GM18520 (cell line): Measurements from ENCODE around the gene PRKRA.
"Not testable (repeated sequence)": the region's sequence is repeated elsewhere in the genome, so short reads cannot be mapped to it uniquely, and the experiment has no call there.

Experiments
- ATAC-seq: cut with Tn5 transposase; IDR thresholded peaks from one replicate; pipeline ENCODE4 v1.9.1; 2021; ENCODE audit not compliant: unreplicated experiment

Gene PRKRA

DNA sequence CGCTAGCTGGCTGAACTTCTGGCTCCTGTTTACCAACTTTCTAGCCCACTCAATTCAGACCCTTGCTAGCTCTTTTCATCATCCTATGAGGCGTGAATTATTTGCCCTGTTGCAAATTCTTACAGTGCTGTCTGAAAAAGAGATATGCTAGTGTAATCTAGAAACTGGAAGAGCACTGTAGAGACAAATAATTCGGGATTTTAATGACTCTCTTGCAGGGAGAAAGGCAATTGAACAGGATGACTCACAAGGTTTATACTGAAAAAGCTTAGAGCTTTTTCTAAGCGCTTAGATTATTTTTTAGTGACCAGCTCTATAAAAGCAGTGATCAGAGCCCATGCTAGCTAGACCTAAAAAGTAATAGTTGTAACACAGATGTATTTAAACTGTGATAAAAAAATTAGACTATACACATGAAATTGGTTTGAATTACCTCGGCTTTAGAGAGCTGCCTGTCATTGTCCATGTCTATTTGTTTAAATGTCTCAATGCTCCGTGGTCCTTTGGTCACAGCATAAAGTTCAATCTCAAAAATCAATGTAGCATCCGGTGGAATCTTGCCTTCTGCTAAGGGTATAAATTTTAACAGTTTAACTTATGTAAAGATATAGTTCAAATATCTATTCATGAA is 18.4 kb upstream of the PRKRA start:
- ATAC-seq, result no peak

DNA sequence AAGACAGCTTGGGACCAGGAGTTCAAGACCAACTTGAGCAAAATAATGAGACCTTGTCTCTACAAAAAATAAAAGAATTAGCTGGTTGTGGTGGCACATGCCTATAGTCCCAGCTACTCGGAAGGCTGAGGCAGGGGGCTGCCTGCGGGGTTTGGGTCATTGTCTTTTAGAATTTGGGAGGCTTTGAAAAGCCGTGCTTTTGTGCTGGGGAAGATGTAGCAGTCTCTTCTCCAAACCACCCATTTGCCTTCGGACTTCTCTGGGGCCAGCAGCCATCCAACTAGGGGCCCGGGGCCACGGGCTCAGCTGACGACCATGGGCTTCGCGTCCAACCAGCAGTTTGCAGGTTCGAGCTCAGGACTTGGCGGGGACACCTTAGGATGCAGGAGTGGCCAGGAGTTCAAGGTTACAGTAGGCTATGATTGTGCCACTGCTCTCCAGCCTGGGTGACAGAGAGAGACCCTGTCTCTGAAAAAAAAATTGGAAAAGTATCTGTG is 6.5 kb upstream of the PRKRA start:
- no peak for ATAC-seq

DNA sequence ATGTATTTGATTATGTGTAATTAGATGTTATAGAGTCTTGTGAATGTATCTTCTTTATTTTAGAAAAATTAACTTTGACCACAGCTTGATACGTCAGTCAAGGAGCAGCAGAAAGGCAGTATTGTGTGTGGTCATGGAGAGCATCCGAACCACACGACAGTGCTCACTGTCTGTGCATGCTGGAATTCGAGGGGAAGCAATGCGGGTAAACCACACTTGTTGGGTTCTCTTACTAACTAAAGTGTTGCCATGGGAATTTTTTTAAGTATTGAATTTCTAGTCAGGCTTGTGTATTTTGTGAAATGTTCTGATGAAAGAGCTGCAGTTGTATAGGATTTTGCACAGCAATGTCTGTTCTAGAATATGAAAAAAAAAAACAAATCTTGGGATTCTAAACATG is 5.0 kb upstream of the PRKRA start:
- ATAC-seq, result no peak

DNA sequence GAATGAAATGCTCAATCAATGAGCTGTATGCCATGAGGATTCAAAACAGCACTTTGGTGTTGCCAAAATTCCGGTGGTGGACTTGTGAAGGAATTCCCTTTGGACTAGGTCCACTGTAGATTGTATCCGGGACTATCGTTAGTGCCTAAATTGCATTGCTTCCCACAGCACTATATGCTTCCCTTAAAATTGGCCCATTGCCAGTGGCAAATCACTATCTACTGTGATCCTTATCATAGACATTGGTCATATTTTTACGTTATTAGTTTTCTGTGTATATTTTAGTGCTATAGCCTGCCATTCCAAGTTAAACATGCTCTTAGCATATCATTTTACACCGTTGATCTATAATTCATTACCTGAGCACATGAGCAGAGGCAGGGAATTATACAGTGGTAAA is 1.9 kb upstream of the PRKRA start:
- no peak for ATAC-seq

DNA sequence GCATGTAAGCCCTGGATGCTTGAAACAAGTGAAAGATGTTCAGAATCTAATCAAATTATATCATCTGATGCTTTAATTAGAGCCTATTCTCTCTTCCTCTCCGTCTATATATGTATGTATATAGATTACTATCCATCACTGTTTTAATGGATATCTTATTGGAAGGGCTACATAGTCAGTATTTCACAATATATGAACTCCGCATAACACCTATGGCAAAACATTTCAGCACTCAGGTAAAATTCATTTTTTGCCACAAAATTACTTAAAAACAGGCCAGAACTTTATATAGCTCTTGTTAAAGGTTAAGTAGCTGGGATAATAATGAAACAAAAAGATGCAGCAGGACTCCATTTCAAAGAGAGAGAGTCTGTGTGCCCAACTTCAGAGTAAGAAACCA is 1.4 kb upstream of the PRKRA start:
- ATAC-seq, result no peak

DNA sequence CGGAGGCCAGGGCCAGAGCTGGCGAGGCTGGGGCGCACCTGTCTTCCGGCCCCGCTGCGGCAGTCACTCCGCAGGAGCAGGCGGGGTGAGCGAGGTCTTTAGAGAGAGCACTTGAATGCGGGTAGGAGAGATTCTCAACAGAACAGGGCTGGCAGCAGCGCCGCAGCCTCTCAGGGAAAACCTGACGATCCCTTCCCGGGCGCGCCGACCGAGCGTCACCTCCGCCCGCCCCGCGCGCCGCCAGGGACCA is 526 bp downstream of the PRKRA start:
- no peak for ATAC-seq

DNA sequence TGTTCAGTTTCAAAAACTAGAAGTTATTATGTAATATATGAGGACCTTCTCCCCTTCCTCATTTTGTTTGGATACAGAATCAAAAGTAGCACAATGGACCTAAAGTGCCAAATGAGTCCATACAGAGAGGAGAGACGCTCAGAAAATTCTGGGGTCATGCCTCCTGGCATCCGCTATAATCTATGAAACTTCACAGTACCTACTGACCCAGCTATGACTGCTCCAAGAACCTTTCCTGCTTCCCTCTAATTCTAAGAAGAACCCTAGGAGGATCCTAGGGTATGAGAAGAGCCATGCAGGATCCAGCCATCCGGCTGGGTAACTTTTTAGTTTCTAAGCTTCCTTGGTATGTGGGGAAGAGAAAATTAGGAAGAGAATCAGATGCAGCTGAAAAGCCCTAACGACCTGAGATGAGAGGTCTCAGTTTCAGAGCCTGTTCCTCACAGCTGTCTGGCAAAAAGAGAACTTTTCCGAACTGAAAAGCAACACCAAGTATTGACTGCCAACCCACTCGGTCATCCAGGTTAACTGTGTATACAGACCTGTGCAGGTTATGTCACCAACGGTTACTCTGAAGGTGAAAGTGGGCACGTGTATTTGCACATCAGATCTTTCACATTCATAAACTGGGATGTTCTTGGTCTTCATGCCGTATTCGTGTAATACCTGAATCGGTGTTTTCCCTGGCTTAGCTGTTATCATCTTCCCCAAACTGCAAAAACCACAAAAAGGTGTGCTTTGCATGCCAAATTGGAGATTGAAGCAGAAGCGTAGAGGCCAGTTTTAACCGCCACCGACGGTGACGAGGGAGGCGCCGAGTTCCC is 1.1 kb downstream of the PRKRA start:
- ATAC-seq, result peak; percentile 33

DNA sequence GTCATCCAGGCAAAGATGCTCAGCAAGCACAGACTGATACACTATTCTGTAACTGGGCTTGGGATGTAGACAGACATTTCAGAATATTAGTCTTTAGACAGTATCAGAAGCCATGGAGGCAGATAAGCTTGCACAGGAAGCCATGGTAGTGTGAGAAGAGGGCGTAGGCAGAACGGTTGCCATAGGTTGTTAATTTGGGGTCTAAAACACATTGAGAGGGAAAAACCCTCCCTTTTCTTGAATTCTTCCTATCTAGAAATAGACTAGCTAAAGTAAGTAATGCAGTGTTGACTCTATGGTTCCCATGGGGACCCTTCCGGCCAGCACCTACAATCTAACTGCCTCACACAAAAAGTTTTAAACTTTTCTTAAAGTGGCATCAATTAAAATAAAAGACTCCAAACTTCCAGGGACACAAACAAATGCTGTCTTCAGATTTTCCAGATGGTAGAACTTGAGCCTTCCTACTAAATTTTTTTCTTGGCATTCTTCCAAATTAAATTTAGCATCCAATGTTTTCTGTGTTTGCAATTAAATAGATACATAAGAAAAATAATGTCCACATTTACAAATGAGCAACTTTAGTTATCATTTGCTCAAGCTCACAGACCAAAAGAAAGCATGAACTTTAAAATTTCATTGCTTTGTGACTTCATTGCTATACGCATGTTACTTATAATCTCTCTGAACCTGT is 1.9 kb downstream of the PRKRA start:
- no peak for ATAC-seq

DNA sequence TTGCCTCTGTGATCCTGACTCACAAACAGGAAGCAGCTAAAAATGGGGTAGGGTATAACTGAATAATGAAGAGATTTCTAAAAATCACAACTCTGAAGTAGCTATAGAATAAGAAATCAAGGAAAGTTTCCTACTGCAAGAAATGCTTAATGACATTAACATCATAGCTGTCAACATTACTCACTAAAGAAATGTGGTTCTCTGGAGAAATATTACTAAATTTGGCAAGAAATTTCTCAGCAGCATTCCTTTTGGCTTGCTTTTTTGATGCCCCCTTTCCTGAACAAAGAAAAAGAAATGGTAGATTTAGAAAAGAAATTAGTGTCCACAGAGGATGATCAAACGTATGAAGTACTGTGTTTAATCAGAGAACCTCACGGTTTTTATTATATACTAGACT is 9.5 kb downstream of the PRKRA start:
- no peak for ATAC-seq

DNA sequence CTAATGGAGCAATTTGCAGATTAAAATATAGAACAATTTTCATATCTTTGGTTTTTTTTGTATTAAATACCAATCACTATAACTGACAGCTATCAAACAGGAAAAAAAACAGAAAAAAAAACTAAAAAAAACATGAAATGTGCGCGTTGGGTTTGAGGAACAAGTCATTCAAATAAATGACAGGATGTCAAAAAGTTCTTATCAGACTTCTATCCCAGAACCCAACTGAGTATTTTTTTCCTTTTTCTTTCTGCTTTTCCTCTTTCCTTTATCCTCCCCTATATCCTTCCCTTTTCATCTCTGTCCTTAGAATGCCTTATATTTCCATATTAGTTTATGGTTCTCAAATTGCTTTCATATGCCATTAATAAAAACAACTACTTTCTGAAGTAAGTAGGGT is 14.3 kb downstream of the PRKRA start:
- ATAC-seq, result no peak

DNA sequence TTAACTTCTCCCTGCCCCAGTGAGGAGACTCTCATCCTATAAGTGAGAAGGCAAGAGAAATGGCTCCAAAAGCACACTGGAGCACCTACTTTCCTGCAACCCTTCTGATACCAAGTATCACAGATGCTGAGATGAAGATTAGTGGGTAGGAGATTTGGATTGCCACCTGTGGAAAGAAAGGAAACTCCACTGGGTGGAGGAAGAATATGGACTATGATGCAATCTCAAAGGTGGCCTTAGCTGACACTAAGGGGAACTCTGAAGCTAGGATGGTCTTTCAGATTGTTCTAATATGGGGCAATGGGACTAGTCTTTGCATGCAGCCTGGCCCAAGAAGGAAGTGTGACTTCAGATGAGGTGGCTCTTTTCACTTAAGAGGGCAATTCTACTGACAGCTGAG is 21.6 kb downstream of the PRKRA start:
- ATAC-seq, result no peak

DNA sequence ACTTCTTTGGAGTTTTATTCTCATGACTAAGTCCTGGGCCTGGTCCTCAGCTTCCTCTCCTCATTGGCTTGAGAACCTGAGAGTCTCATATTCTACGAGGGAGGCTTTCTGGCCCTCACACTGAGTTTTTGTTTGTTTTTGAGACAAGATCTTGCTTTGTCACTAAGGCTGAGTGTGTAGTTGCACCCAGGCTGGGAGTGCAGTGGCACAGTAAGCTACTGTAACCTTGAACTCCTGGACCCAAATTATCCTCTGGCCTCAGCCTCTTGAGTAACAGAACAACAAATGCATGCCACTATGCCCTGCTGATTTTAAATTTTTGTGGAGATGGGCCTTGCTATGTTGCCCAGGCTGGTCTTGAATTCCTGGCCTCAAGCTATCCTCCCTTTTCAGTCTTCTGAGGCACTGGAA is 22.6 kb downstream of the PRKRA start:
- no peak for ATAC-seq

DNA sequence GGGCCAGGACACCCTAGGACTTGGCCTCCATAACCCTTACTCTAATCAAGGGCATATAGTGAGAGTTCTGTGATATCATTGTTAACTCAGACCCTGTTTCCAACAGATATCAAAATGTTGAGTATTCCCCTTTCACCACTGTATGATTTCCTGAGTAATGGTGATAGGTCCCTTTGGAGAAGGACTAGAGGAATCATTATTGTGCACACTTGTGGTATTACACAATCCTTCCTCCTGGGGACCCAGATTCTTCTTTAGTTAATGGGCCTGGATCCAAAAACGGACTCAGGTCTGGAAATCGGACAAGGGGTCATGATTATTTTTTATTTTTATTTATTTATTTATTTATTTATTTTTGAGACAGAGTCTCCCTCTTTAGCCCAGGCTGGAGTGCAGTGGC is 23.5 kb downstream of the PRKRA start:
- ATAC-seq, result no peak

DNA sequence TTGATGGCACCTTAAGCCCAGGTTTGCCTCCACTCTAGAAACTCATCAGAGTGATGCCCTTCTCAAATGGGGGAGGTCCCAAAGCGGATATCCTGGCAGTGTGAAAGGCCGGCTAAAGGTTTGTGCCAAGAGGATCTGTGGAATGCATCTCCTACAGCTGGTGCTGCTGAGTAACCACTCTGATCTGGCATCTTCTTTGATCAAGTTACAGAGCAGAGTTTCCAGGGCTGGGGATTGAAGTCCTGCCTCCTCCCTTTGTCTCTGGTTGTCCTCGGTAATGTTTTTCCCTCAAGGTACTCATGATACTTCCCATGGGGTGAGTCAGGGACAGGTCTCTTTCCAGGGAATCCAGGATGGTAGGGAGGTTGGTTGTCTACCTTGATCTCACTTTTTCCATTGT is 24.6 kb downstream of the PRKRA start:
- no peak for ATAC-seq

DNA sequence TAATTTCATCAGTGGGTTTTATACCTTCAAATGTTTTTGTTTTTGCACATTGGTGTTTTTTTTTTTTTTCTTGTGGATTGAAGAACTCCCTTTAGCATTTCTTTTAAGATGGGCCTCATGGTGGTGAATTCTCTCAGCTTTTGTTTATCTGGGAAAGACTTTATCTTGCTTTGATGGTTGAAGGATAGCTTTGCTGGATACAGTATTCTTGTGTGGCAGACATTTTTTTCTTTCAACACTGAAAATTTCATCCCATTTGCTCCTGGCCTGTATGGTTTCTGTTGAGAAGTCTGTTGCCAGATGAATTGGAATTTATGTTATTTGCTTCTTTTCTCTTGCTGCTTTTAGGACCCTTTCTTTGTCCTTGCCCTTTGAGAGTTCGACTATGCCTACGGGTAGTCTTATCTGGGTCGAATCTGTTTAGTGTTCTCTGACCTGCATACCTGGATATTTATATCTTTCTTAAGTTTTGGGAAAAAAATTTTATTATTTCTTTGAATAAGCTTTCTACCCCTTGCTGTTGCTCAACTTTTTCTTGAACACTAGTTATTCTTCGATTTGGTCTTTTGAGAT is 25.6 kb downstream of the PRKRA start:
- no peak for ATAC-seq

DNA sequence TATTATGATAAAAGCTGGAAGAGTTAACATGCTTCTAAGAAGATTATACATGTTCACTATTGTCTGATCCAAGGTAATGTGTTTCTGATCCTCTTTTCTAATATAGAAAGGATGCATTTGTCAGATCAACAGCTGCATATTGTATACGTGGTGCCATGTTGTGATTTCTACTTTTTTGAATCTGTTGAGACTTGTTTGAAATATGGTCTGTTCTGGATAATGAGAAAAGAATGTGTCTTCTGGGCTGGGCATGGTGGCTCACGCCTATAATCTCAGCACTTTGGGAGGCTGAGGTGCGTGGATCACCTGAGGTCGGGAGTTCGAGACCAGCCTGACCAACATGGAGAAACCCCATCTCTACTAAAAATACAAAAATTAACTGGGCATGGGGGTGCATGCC is 27.2 kb downstream of the PRKRA start:
- ATAC-seq, result not testable (repeated sequence)

DNA sequence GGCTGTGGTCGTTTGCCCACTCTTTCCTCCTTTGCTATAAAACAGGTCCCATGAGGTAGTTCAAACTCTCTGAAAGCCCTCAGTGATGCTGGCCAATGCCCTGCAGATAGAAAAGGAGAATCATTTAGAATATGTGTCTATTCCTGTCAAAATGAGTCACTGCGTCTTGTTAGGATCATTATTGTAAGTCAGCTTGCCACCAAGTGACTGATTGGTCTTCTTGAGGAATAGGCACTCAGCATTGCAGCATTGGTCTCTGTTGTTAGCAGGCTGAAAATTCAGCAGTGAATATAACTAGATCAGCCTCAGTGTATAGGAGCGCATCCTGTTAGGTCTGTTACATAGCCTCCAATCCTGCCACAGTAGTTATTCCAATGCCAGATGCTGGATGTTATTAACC is 28.9 kb downstream of the PRKRA start:
- no peak for ATAC-seq

DNA sequence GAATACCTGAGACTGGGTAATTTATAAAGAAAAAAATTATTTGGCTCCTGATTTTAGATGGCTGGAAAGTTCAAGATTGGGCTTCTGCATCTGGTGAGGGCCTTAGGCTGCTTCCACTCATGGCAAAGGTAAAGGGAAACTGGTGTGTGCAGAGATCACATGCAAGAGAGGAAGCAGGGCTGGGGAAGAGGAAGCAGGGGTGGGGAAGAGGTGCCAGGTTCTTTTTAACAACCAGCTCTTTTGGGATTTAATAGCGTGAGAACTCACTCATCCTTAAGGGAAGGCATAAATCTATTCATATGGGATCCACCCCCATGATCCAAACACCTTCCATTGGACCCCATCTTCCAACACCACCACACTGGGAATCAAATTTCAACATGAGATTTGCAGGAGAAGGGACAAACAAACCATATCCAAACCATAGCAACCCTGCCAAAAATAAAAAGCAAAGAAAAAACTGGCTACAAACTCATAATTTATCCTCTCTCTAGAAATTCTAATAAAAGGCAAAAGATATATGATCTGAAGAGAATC is 30.4 kb downstream of the PRKRA start:
- ATAC-seq, result no peak

DNA sequence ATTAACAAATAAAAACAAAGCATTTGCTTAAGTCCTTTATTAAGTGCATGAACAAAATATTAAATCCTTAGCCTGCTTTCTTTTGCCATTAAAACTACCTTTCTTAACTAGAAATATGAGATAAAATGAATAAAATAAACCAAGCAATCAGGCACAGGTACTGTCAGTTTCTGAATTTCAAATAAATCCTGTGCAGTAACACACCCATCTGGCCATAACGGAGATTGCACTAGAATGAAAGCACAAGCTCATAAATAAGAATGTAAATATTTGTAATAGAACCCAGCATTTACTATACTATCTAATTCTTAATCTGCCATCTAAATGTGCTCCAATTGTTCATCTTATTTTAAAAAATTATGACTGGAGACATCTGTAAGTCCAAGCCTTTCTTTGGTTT is 31.9 kb downstream of the PRKRA start:
- no peak for ATAC-seq

DNA sequence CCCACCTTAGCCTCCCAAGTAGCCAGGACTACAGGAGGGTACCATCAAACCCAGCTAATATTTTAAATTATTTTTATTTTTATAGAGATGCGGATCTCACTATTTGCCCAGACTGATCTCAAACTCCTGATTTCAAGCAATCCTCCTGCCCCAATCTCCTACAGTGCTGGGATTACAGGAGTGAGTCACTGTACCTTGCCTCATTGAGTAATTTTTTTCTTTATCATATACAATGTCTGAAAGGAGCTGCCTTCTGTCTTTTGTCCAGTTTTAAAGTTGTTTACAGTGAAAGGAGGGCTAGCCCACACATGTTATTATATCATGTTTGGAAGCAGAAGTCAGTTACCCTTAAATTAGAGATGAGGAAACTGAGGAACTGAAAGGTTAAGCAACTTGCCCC is 32.5 kb downstream of the PRKRA start:
- ATAC-seq, result no peak

DNA sequence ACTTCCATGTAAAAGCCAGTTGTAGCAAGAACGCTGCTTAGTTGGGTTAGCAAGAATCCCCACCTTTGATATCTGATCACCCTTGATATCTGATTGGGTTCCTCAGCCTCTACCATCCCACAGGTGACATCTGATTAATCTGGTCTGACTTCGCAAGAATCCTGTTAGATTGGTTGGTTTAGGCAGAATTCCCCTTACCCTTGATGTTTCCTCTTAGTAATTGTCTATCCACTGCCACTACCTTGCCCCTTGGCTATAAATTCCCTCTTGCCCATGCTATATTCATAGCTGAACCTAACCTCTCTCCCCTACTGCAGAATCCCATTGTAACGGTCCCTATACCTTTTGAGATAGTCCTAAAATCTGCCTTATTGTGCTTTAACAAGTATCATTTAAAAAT is 33.1 kb downstream of the PRKRA start:
- no peak for ATAC-seq

DNA sequence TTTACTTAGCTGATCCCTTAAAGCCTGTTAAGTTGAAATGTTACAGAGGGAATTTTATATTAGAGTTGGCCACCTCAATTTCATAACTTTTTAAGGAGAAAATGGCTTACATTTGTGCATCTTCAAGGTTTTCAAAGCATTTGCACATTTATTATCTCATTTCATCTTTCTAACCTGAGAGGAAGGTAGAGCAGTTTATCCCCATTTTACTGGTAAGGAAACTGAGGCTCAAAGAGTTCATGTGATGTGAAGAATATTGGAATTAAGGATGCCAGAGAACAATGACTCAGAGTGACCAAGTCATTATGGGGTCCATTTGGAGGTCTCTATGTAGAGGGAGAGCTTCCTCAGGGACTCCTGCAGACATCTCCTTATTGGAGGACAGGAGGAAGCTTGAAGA is 35.0 kb downstream of the PRKRA start:
- ATAC-seq, result no peak
